OCI-LY1 (cell line): Measurements from ENCODE around the gene ABTB2.

Experiments used
- H2AFZ ChIP-seq: fragments of 200-600 bp; sonication (generic), shearing (Covaris generic); 2 replicates; pipeline ENCODE4 v1.6.0; 2014; ENCODE audit warnings: antibody characterized with exemption, mild to moderate bottlenecking, low read length
- H3F3A ChIP-seq: fragments of 200-600 bp; sonication (generic), shearing (Covaris generic); 2 replicates; pipeline ENCODE4 v1.6.0; 2014; ENCODE audit warnings: mild to moderate bottlenecking, antibody characterized with exemption, low read length, moderate library complexity; ENCODE audit not compliant: insufficient read depth
- H3K27ac ChIP-seq: fragments of 200-600 bp; sonication (generic); 2 replicates; pipeline ENCODE4 v1.5.1; 2014; ENCODE audit warnings: low read length, mixed run types, mild to moderate bottlenecking, low read depth; ENCODE audit not compliant: poor library complexity, severe bottlenecking
- H3K27me3 ChIP-seq: fragments of 200-600 bp; sonication (generic); 2 replicates; pipeline ENCODE4 v1.6.0; 2014; ENCODE audit warnings: antibody characterized with exemption, mild to moderate bottlenecking, low read length, moderate library complexity; ENCODE audit not compliant: insufficient read depth
- H3K36me3 ChIP-seq: fragments of 200-600 bp; sonication (generic); 2 replicates; pipeline ENCODE4 v1.6.1; 2014; ENCODE audit warnings: mild to moderate bottlenecking, antibody characterized with exemption, low read length, moderate library complexity, mixed read lengths; ENCODE audit not compliant: insufficient read depth
- H3K4me1 ChIP-seq: fragments of 200-600 bp; sonication (generic); 2 replicates; pipeline ENCODE4 v1.5.1; 2014; ENCODE audit warnings: mild to moderate bottlenecking, low read length, moderate library complexity; ENCODE audit not compliant: insufficient read depth, severe bottlenecking
- H3K4me2 ChIP-seq: fragments of 200-600 bp; sonication (generic), shearing (Covaris generic); 2 replicates; pipeline ENCODE4 v1.6.1; 2014; ENCODE audit warnings: low read length
- H3K4me3 ChIP-seq: fragments of 200-600 bp; sonication (generic); 2 replicates; pipeline ENCODE4 v1.5.1; 2014; ENCODE audit warnings: low read length, low read depth, mild to moderate bottlenecking, mixed read lengths; ENCODE audit not compliant: poor library complexity, severe bottlenecking
- H3K79me2 ChIP-seq: fragments of 200-600 bp; shearing (Covaris generic); 2 replicates; pipeline ENCODE4 v1.6.1; 2016; ENCODE audit warnings: mixed run types, low read length, mixed read lengths; ENCODE audit not compliant: insufficient read depth
- H3K9ac ChIP-seq: fragments of 200-600 bp; sonication (generic), shearing (Covaris generic); 2 replicates; pipeline ENCODE4 v1.6.1; 2014; ENCODE audit warnings: mild to moderate bottlenecking, low read length, mixed read lengths
- H3K9me2 ChIP-seq: fragments of 200-600 bp; sonication (generic), shearing (Covaris generic); 2 replicates; pipeline ENCODE4 v1.6.1; 2014; ENCODE audit warnings: low read depth, mild to moderate bottlenecking, low read length, mixed read lengths
- H3K9me3 ChIP-seq: fragments of 200-600 bp; shearing (Covaris generic); 2 replicates; pipeline ENCODE4 v1.6.1; 2014; ENCODE audit warnings: low read length, mixed read lengths
- H4K20me1 ChIP-seq: fragments of 200-600 bp; sonication (generic), shearing (Covaris generic); 2 replicates; pipeline ENCODE4 v1.6.0; 2016; ENCODE audit warnings: mild to moderate bottlenecking, low read length; ENCODE audit not compliant: insufficient read depth
- EZH2 ChIP-seq: fragments of 200-600 bp; sonication (generic), shearing (Covaris generic); IDR thresholded peaks from 2 replicates; pipeline ENCODE4 v1.8.0; 2017; ENCODE audit warnings: borderline replicate concordance, mixed run types, mild to moderate bottlenecking, antibody characterized with exemption, low read length, moderate library complexity, mixed read lengths
- TF ChIP-seq, protein P1 (sequence below): fragments of 200-600 bp; sonication (generic), shearing (Covaris generic); IDR thresholded peaks from 2 replicates; pipeline ENCODE4 v1.5.1; 2017; ENCODE audit warnings: mild to moderate bottlenecking, antibody characterized with exemption, low read length, moderate library complexity, mixed read lengths

The ABTB2 gene

DNA sequence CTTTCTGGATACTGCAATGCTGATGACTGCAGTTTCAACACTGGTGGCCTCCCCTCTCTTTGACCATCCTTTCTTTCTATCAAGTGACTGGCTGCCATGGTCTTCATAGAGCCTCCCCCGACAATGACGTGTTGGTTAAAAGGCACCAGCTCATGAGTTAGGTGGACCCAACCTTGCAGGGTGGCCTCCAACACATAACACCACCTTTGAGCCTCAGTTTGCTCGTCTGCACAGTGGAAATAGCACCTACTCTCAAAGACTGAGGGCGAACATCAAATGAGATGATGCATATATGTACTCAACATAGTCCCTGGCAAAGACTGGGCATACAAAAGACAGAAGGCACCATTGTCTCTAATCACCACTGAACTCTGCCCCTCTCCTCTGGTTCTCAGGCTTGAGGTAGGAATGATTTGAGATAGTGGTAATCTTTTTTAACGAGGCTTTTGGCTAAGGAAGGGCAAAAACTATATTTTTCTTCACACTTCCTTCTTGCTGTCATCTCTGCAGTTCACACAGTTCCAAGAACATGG, 133.3 kb downstream of the ABTB2 start:
- peaks cover 9% of the 10 kb centered on the region; the same call in 1 of the 2 replicates for H3K27me3 ChIP-seq
- H3K27ac ChIP-seq: no peak overlapping the region
- no peaks in the 10 kb centered on the region for H3K4me1 ChIP-seq
- H3K4me2 ChIP-seq: no peak overlapping the region
- no peaks in the 10 kb centered on the region for H3K9me2 ChIP-seq
- no peak overlapping the region for H2AFZ ChIP-seq
- H3F3A ChIP-seq: no peaks in the 10 kb centered on the region
- H3K4me3 ChIP-seq: no peak overlapping the region
- no peak overlapping the region for H3K9ac ChIP-seq
- H3K36me3 ChIP-seq: no peaks in the 10 kb centered on the region
- no peaks in the 10 kb centered on the region for H3K9me3 ChIP-seq
- H3K79me2 ChIP-seq: no peaks in the 10 kb centered on the region
- TF ChIP-seq EZH2: no peak
- no peaks in the 10 kb centered on the region for H4K20me1 ChIP-seq

DNA sequence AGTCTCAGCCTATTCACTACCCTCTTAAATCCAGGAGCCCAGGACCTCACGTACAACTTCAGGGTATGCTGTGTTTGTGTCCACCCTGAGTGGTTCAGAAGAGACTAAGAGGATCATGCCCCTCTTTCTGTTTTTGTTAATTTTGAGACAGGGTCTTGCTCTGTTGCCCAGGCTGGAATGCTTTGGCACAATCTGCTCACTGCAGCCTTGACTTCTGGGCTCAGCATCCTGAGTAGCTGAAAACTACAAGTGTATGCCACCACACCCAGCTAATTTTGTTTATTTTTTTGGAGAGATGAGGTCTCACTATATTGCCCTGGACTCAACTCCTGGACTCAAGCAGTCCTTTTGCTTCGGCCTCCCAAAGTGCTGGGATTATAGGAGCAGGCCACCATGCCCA, 133.9 kb downstream of the ABTB2 start:
- Histone ChIP-seq H3K27ac (no peak overlapping the region), H3K4me2 (no peak overlapping the region)

DNA sequence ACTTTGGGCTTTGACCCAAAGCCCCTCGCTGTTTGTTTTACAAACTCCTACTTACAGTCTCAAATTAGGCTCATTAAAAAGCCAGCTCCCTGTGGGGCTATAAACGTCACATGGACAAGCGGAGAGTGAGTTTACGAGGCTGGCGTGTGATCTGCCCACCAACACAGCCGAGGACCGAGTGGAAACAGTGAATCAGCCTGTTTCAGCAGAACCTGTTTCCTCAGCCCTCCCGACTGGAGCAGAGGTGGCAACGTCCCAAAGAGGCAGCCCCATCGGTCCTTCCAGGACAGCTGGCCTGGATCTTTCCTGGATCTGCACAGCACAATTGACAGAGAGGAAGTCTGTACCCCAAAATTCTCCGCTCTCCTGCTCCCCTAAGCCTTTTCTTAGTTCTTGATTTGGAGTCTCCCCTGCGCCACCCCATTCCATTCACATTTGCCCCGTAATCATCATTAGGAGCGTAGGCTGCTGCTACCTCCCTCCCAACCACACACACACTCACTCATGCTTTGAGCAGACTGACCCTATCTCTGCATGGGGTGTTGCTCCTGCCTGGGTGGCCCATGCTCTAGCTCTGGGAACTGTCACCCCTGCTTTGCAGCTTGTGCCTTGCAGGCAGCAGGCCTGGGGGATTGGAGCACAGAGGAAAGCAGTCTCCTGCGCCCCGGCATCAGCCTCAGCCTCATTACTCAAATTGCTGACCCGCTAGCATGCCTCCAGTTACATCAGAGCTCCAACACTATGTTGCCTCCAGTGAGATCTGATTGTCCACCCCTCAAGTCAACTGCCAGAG, 134.6 kb downstream of the ABTB2 start:
- Histone ChIP-seq H4K20me1 (no peaks in the 10 kb centered on the region), H3K27ac (no peak overlapping the region), H3K27me3 (peaks cover 9% of the 10 kb centered on the region; the same call in 1 of the 2 replicates), H3K4me3 (no peak overlapping the region), H3K79me2 (no peaks in the 10 kb centered on the region), H3K4me2 (no peak overlapping the region), H3K9me2 (no peaks in the 10 kb centered on the region), H3K9ac (no peak overlapping the region), H3K36me3 (no peaks in the 10 kb centered on the region), H2AFZ (no peak overlapping the region), H3F3A (no peaks in the 10 kb centered on the region), H3K9me3 (no peaks in the 10 kb centered on the region), H3K4me1 (no peaks in the 10 kb centered on the region)
- TF ChIP-seq, protein P1, sequence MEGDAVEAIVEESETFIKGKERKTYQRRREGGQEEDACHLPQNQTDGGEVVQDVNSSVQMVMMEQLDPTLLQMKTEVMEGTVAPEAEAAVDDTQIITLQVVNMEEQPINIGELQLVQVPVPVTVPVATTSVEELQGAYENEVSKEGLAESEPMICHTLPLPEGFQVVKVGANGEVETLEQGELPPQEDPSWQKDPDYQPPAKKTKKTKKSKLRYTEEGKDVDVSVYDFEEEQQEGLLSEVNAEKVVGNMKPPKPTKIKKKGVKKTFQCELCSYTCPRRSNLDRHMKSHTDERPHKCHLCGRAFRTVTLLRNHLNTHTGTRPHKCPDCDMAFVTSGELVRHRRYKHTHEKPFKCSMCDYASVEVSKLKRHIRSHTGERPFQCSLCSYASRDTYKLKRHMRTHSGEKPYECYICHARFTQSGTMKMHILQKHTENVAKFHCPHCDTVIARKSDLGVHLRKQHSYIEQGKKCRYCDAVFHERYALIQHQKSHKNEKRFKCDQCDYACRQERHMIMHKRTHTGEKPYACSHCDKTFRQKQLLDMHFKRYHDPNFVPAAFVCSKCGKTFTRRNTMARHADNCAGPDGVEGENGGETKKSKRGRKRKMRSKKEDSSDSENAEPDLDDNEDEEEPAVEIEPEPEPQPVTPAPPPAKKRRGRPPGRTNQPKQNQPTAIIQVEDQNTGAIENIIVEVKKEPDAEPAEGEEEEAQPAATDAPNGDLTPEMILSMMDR: no peak
- no peak for TF ChIP-seq EZH2

More for the DNA sequence above, 133.9 kb downstream of the ABTB2 start:
- no peaks in the 10 kb centered on the region for H3K79me2 ChIP-seq
- TF ChIP-seq, protein P1: no peak
- TF ChIP-seq EZH2: no peak
- no peaks in the 10 kb centered on the region for H3K36me3 ChIP-seq
- no peaks in the 10 kb centered on the region for H3K9me3 ChIP-seq
- H3K9me2 ChIP-seq: no peaks in the 10 kb centered on the region
- no peak overlapping the region for H3K4me3 ChIP-seq
- no peaks in the 10 kb centered on the region for H3F3A ChIP-seq
- H4K20me1 ChIP-seq: no peaks in the 10 kb centered on the region
- H3K27me3 ChIP-seq: peaks cover 9% of the 10 kb centered on the region; the same call in 1 of the 2 replicates
- no peak overlapping the region for H3K9ac ChIP-seq
- no peak overlapping the region for H2AFZ ChIP-seq
- no peaks in the 10 kb centered on the region for H3K4me1 ChIP-seq

DNA sequence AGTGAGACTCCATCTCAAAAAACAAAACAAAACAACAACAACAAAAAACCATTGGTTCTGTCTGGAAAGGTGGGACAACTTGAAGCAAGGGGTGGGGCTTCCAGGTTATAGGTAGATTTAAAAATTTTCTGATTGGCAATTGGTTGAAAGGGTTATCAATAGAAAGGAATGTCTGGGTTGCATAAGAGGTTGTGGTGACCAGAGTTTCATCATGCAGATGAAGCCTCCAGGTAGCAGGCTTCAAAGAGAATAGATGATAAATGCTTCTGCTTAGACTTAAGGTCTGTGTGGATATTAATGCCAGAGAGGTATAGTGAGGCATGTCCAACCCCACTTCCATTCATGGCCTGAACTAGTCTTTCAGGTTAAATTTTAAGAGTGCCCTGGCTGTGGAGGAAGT, 135.8 kb downstream of the ABTB2 start:
- no peak overlapping the region for H3K27ac ChIP-seq
- H3K4me3 ChIP-seq: no peak overlapping the region
- peaks cover 9% of the 10 kb centered on the region; the same call in 1 of the 2 replicates for H3K27me3 ChIP-seq
- H3F3A ChIP-seq: no peaks in the 10 kb centered on the region
- no peak overlapping the region for H3K4me2 ChIP-seq
- H3K36me3 ChIP-seq: no peaks in the 10 kb centered on the region
- no peak overlapping the region for H2AFZ ChIP-seq
- no peaks in the 10 kb centered on the region for H3K9me3 ChIP-seq
- H3K4me1 ChIP-seq: no peaks in the 10 kb centered on the region
- H3K9ac ChIP-seq: no peak overlapping the region
- no peaks in the 10 kb centered on the region for H3K9me2 ChIP-seq
- TF ChIP-seq EZH2: no peak
- TF ChIP-seq, protein P1: no peak
- H3K79me2 ChIP-seq: no peaks in the 10 kb centered on the region
- no peaks in the 10 kb centered on the region for H4K20me1 ChIP-seq
